Breast epithelium (tissue), 4 donors: Measurements from ENCODE around the gene NCAPD3. TPM values are rescaled to one million over a fixed set of nuclear protein-coding genes. Genes with fewer than 3 reads are reported as not detected.

Experiments
- DNase-seq, 2 donors: peaks; one replicate each; pipeline ENCODE4 v3.0.0-alpha.2; 2019; ENCODE audit warnings: low spot score in 2 of 2
- H3K27ac ChIP-seq, 2 donors: fragments of 200-600 bp; sonication (generic) in 1 of 2; one replicate each; pipeline ENCODE4 v1.5.1; 2016 to 2019; ENCODE audit warnings: mild to moderate bottlenecking in 1 of 2
- H3K27me3 ChIP-seq, 2 donors: fragments of 200-600 bp; sonication (generic) in 1 of 2; one replicate each; pipeline versions ENCODE4 v1.5.1 to v1.6.0; 2017 to 2019; ENCODE audit warnings: control low read depth in 1 of 2, mild to moderate bottlenecking in 1 of 2
- H3K36me3 ChIP-seq: fragments of 200-600 bp; one replicate; pipeline ENCODE4 v1.5.1; 2019
- H3K4me1 ChIP-seq, 2 donors: fragments of 200-600 bp; sonication (generic); one replicate each; pipeline ENCODE4 v1.5.1; 2016 to 2019; ENCODE audit warnings: control low read depth in 1 of 2
- H3K4me3 ChIP-seq, 3 donors: fragments of 200-600 bp; sonication (generic); 1 replicate in 2 of 3; 2 replicates in 1 of 3; pipeline ENCODE4 v1.5.1; 2016 to 2019; ENCODE audit warnings: mild to moderate bottlenecking in 3 of 3, moderate library complexity in 2 of 3
- H3K9me3 ChIP-seq, 2 donors: fragments of 200-600 bp; sonication (generic) in 1 of 2; one replicate each; pipeline ENCODE4 v1.5.1; 2016 to 2019; ENCODE audit warnings: control low read depth in 1 of 2
- POLR2A ChIP-seq: fragments of 450-650 bp; IDR thresholded peaks from one replicate; pipeline ENCODE4 v1.6.1; 2016; ENCODE audit warnings: antibody characterized with exemption, mild to moderate bottlenecking, moderate library complexity
- POLR2AphosphoS5 ChIP-seq, 3 donors: sonication (generic); formaldehyde crosslinking; IDR thresholded peaks; one replicate each; pipeline ENCODE4 v1.6.1; 2017; ENCODE audit warnings: antibody characterized with exemption in 3 of 3
- intact Hi-C: fragments of 100-400 bp; cut with DNase I; formaldehyde crosslinking; loops from one replicate; pipeline ENCODE4 v1.15.1; 2023; ENCODE audit warnings: low total_unique reads
- total RNA-seq, 3 donors: library from RNA; depleted of rRNA; stranded (reverse); fragments of >200 nt; gene quantifications; one replicate each; pipeline ENCODE4 v1.1.0, GENCODE V29; 2016
- TF ChIP-seq, protein P1 (sequence below), 3 donors: fragments of 450-650 bp; IDR thresholded peaks; one replicate each; pipeline ENCODE4 v1.5.1; 2016 to 2017; ENCODE audit warnings: antibody characterized with exemption in 3 of 3, mild to moderate bottlenecking in 3 of 3, moderate library complexity in 3 of 3

The NCAPD3 gene
- total RNA-seq, 3 donors from 2014 or later: 12.0 to 16.5 (median 12.1) TPM

DNA sequence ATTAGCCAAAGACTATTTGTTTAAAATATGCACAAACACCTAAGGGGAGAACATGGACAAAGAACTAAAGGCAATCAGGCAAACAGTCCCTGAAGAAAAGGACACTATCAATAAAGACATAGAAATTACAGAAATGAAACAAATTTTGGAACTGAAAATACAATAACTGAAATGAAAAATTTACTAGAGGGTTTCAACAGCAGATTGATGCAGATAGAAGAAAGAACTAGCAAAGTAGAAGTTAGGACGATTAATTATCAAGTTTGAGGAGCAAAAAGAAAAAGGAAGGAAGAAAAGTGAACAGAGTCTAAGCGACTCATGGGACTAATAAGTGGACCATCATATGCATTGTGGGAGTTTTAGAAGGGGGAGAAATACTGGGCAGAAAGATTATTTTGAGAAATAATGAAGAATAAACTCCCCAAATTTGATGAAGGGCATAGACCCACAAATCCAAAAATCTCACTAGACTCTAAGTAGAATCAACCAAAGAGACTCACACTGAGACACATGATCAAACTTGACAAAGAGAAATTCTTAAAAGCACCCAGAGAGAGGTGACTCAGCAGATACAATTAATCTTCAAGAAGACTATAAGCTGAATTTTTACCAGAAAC, 92.0 kb downstream of the NCAPD3 start:
- Histone ChIP-seq H3K27me3 (no peaks in the 10 kb centered on the region), H3K9me3 (peaks cover 0 to 16% of the 10 kb centered on the region in 2 donors), H3K4me3 (no peak overlapping the region), H3K4me1 (no peaks in the 10 kb centered on the region), H3K27ac (no peak overlapping the region), H3K36me3 (no peaks in the 10 kb centered on the region)
- TF ChIP-seq, protein P1, sequence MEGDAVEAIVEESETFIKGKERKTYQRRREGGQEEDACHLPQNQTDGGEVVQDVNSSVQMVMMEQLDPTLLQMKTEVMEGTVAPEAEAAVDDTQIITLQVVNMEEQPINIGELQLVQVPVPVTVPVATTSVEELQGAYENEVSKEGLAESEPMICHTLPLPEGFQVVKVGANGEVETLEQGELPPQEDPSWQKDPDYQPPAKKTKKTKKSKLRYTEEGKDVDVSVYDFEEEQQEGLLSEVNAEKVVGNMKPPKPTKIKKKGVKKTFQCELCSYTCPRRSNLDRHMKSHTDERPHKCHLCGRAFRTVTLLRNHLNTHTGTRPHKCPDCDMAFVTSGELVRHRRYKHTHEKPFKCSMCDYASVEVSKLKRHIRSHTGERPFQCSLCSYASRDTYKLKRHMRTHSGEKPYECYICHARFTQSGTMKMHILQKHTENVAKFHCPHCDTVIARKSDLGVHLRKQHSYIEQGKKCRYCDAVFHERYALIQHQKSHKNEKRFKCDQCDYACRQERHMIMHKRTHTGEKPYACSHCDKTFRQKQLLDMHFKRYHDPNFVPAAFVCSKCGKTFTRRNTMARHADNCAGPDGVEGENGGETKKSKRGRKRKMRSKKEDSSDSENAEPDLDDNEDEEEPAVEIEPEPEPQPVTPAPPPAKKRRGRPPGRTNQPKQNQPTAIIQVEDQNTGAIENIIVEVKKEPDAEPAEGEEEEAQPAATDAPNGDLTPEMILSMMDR (IDR thresholded peaks at IDR 0.05): no peak
- TF ChIP-seq POLR2A (no peak), POLR2AphosphoS5 (IDR thresholded peaks at IDR 0.05) (no peak)
- intact Hi-C loops: no loop called here
- no peak for DNase-seq

DNA sequence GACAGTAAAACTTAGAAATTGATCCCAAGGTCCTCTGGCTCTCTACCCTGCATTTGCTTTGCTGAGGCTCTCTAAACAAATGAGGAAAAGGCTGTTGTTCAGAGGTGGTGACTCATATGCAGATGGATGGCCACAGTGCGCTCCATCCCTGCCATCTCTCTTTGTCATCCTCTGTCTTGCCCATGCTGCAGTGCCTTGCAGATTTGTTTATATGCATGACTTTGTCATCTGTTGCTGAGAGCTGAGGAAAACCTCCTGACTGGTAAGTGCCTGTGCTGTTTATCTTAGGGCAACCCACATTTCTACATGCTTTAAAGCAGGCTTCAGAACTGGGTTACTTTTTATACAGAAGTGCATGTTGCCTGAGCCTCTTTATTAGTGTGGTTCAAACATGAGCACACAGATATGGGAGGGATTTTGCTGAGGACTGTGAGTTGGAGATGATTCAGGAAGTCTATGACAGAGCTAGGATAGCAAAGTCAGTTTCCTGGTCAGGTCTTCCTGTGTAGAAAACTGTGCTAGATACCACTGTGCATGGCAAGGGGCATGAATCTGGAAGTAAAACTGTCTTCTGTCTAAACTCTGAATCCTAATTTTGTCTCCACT, 97.4 kb downstream of the NCAPD3 start:
- H3K4me1 ChIP-seq: no peaks in the 10 kb centered on the region
- DNase-seq: no peak
- H3K27ac ChIP-seq: no peak overlapping the region
- H3K27me3 ChIP-seq: no peaks in the 10 kb centered on the region
- H3K9me3 ChIP-seq: peaks cover 0 to 3% of the 10 kb centered on the region in 2 donors
- H3K36me3 ChIP-seq: no peaks in the 10 kb centered on the region
- no peak overlapping the region for H3K4me3 ChIP-seq
- intact Hi-C loops: no loop called here
- TF ChIP-seq, protein P1 (IDR thresholded peaks at IDR 0.05): no peak
- TF ChIP-seq POLR2AphosphoS5 (IDR thresholded peaks at IDR 0.05) (no peak), POLR2A (no peak)

DNA sequence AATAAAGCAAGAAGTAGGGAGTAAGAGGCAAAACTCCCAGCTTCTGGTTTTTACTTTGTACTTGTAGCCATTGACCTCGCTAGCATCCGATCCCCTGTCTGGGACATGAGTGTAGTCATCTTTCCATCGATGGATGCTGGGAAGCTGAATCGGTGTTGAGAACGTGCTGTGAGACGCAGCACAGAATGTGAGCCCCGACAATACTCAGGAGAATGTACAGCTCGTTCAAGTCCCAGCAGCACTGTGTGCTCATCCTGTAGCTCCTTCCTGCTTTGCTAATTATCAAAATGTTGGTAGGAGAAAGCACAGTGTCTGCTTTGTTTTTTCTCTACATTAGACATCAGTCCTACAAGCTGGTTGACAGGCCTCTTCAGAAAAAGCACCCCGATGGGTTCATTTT, 98.3 kb downstream of the NCAPD3 start:
- H3K36me3 ChIP-seq: no peaks in the 10 kb centered on the region
- no peaks in the 10 kb centered on the region for H3K4me1 ChIP-seq

DNA sequence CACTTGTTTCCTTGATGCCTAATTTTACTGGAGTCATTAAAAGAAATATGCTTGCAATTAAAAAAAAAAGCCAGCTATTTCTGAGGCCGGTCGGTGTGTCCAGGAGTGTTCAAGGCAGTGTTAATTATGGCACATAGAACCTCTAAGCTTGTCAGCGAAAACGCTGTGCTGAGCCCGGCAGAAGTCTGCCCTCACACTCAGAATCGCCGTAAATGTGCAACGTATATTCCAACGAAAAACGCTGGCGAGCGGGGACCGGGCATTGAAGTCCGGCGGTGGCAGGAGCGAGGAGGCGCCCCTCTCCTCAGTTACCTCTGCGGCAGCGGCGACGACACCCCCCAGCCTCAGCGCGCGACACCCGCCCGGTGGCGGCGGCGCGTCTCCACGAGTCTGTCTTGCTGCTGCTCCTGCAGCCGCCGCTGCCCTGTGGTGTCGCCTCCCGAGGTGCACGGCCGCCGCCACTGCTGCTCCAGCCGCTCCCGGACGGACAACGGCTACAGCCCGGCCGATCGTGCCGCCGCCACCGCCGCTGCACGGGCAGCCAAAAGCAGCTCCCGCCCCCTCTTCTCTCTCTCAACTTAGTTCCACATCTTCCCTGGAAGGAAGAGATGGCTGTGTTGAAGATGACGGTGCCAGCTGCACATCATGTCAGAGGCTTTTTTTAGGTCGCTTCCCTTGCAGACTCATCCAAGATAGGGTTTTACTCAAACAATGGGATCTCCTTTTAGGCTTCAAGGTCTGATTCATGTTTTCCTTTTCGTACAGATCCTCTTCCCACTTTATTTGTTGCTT, 98.9 kb downstream of the NCAPD3 start:
- TF ChIP-seq POLR2AphosphoS5 (IDR thresholded peaks at IDR 0.05) (no peak), POLR2A (no peak)
- TF ChIP-seq, protein P1 (IDR thresholded peaks at IDR 0.05): no peak
- Histone ChIP-seq H3K9me3 (no peaks in the 10 kb centered on the region), H3K4me1 (no peaks in the 10 kb centered on the region), H3K4me3 (peak overlapping the region; percentile 37 to 66 (median 45)), H3K27ac (peak overlapping the region in 1 of 2 donors; percentile 58), H3K36me3 (no peaks in the 10 kb centered on the region), H3K27me3 (no peaks in the 10 kb centered on the region)
- intact Hi-C loops: no loop called here
- peak in 1 of 2 donors; percentile 56 for DNase-seq

More for the DNA sequence above, 98.3 kb downstream of the NCAPD3 start:
- DNase-seq: no peak
- Histone ChIP-seq H3K4me3 (peak overlapping the region; percentile 37 to 66 (median 45)), H3K27ac (no peak overlapping the region), H3K27me3 (no peaks in the 10 kb centered on the region), H3K9me3 (no peaks in the 10 kb centered on the region)
- intact Hi-C loops: no loop called here
- TF ChIP-seq, protein P1 (IDR thresholded peaks at IDR 0.05): no peak
- TF ChIP-seq POLR2A: no peak
- TF ChIP-seq POLR2AphosphoS5 (IDR thresholded peaks at IDR 0.05): no peak
